Aorta (tissue), 5 donors: ENCODE data around the gene NEUROD1. TPM values are rescaled to one million over a fixed set of nuclear protein-coding genes. Genes with fewer than 3 reads are reported as not detected.

ENCODE experiments used
- ATAC-seq: fragments of 200-7000 bp; cut with Tn5 transposase; one replicate; pipeline ENCODE4 v1.9.1; 2022; ENCODE audit warnings: moderate library complexity; ENCODE audit not compliant: low FRiP score
- DNase-seq, 2 donors: peaks; one replicate each; pipeline ENCODE4 v3.0.0-alpha.2; 2020
- H3K27ac ChIP-seq, 2 donors: one replicate each; pipeline ENCODE4 v1.5.1; 2013; ENCODE audit warnings: low read length in 2 of 2, mild to moderate bottlenecking in 2 of 2, moderate library complexity in 2 of 2, control low read depth in 1 of 2, inconsistent platforms in 1 of 2, low read depth in 1 of 2
- H3K27me3 ChIP-seq, 2 donors: one replicate each; pipeline ENCODE4 v1.6.1; 2013; ENCODE audit warnings: control low read depth in 1 of 2, low read length in 1 of 2, mild to moderate bottlenecking in 1 of 2, moderate library complexity in 1 of 2; ENCODE audit not compliant: insufficient read depth in 2 of 2, control insufficient read depth in 1 of 2
- H3K36me3 ChIP-seq, 2 donors: one replicate each; pipeline ENCODE4 v1.6.1; 2013; ENCODE audit warnings: control low read depth in 1 of 2, low read length in 1 of 2, mild to moderate bottlenecking in 1 of 2; ENCODE audit not compliant: insufficient read depth in 2 of 2, control insufficient read depth in 1 of 2
- H3K4me1 ChIP-seq, 2 donors: one replicate each; pipeline ENCODE4 v1.6.1; 2013; ENCODE audit warnings: low read length in 2 of 2, control low read depth in 1 of 2, mild to moderate bottlenecking in 1 of 2, moderate library complexity in 1 of 2; ENCODE audit not compliant: insufficient read depth in 2 of 2, control insufficient read depth in 1 of 2
- H3K4me3 ChIP-seq, 2 donors: one replicate each; pipeline ENCODE4 v1.5.1; 2013; ENCODE audit warnings: low read length in 2 of 2, control low read depth in 1 of 2, mild to moderate bottlenecking in 1 of 2
- H3K9me3 ChIP-seq: one replicate; pipeline ENCODE4 v1.6.1; 2013; ENCODE audit warnings: mild to moderate bottlenecking, low read length; ENCODE audit not compliant: control insufficient read depth
- WGBS, 2 donors: extraction: QIAGEN DNeasy Blood & Tissue Kit; methylation state at CpG; one replicate each; pipeline ENCODE4 v1.1.7; 2013; 5-methylcytosine and 5-hydroxymethylcytosine counted together
- intact Hi-C, 2 donors: fragments of 100-400 bp; cut with DNase I; formaldehyde crosslinking; loops; one replicate each; pipeline versions ENCODE4 v1.14.2 to v1.15.0; 2022
- polyA plus RNA-seq, 2 donors: library from polyadenylated mRNA; stranded (reverse); fragments of 200-250 nt; gene quantifications; one replicate each; pipeline ENCODE4 v1.2.3, GENCODE V29; 2013
- total RNA-seq, 2 donors: library from RNA; stranded (reverse); fragmentation: NEBNext Ultra II Directional; extraction: Animal tissue kit (Norgen Biotek cat#: 25700); gene quantifications; one replicate each; pipeline ENCODE4 v1.2.1, GENCODE V29; 2021
- donor health status: healthy with polysubstance abuse.
- donor health status: Bipolar disorder and iron deficiency.
- donor health status: DM: no; HTN: no; CAD: no.
- donor health status: DM: no; HTN: no; CAD: no.
- donor health status: DM: yes; HTN: yes; CAD: no.

The NEUROD1 gene
- total and polyA plus RNA-seq, 4 donors, result 1.5 TPM; not detected in 3

DNA sequence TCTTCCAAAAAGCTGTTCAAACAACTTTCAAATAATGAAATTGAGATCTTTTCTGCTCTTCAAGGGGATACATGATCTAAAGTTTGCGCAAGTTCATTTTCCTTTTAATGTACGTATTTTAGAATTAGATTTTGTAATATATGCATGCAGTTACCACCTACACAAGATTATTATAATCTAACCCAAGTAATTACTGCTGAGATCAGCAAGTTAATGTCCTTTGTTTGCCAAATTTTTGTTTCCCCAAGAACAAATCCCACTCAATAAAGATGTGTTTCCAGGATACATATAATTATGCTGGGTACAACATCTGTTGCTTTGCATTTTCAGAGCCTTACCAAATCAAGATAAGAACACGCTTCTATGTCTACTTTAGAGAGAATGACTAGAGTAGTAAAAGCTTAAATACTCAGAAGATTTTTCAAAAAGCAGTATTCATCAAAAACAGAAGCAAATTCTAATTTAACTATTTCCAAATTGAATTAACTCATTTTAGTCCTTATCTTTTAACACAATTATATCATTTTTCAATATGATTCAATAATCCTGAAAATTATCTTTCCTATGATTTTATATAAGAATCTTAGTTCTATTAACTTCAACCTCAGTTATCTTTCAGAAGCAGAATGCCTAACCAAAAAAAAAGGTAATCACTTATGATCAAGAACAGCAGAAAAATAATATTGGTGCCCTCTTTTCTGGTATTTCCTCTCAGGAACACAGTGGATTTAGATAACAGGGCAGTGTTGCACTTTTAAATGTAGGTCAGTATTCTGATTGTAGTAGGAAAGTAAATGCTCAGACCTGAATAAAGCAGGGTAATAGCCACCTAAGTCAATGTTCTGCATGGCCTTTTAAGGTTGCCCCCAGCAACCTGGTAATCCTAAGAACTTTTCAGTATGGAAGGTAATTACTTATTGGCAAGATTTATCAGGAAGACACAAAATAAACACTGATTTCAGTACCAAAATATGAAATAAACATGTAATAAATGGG is 51.4 kb downstream of the NEUROD1 start:
- Histone ChIP-seq H3K4me1 (no peaks in the 10 kb centered on the region), H3K9me3 (peaks cover 2% of the 10 kb centered on the region), H3K4me3 (no peak overlapping the region), H3K36me3 (no peaks in the 10 kb centered on the region), H3K27ac (no peak overlapping the region), H3K27me3 (no peaks in the 10 kb centered on the region)
- intact Hi-C loops, result no loop called here
- ATAC-seq (no peak), DNase-seq (no peak)
- 79 to 87% methylated on average over 3 of the region's 3 CpGs for WGBS, 2 donors

DNA sequence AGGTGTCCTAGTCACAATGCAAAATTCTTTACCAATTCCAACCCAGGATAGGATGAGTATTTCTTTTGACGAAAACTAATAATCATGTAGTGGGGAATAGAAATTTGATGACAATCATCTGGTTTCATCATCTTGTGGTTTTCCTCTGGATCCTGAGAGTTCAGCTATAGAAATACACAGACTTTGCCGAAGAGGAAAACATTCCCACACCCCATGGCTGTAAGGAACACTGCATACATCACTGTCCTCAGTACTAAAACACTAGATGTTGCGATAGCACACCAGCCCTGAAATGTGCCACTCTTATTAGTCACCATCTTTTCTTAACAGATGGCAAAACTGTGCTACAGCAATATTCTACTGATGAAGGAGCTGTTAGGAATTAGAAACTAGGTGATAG is 52.8 kb downstream of the NEUROD1 start:
- no peaks in the 10 kb centered on the region for H3K4me1 ChIP-seq
- H3K36me3 ChIP-seq, result no peaks in the 10 kb centered on the region
- DNase-seq, result no peak
- WGBS, 2 donors, result 55 to 64% methylated on average over 3 of the region's 3 CpGs
- H3K4me3 ChIP-seq, result no peak overlapping the region
- ATAC-seq, result no peak
- H3K27me3 ChIP-seq, result no peaks in the 10 kb centered on the region
- peaks cover 2% of the 10 kb centered on the region for H3K9me3 ChIP-seq
- H3K27ac ChIP-seq, result no peak overlapping the region
- intact Hi-C loops, result no loop called here

DNA sequence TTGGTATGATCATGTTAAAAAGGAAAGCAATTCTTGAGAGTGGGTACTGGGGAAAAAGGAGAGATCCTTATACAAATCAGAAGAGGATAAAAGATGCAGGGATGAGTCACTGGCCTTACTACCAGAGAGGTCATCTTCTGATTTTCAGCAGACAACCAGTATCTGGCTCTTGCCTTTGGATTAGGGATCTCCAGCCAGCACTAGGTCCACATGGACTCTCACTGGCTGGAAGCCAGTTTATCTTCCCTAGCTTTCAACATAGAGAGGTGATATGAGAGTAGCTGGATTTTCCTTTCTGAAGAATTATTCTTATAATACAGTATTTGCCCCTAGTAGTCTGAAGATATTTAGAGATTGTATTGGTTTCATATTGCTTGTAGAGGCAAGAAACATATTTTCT is 53.6 kb downstream of the NEUROD1 start:
- Histone ChIP-seq H3K36me3 (no peaks in the 10 kb centered on the region), H3K27me3 (no peaks in the 10 kb centered on the region), H3K4me1 (no peaks in the 10 kb centered on the region), H3K4me3 (no peak overlapping the region), H3K27ac (no peak overlapping the region), H3K9me3 (peaks cover 2% of the 10 kb centered on the region)
- DNase-seq (no peak), ATAC-seq (no peak)
- intact Hi-C loops, result no loop called here

Other genes with a start within 250 kb of the NEUROD1 start
- 10 to 100 TPM; 13.1 to 23.9 TPM for gene ITGA4, start 223.1 kb downstream of the NEUROD1 start, total RNA-seq
- 1 to 10 TPM in 1 of 2 donors, under 1 TPM in 1; 0.49 to 4.5 TPM for gene ITGA4, start 223.1 kb downstream of the NEUROD1 start, polyA plus RNA-seq
- not detected for gene CERKL, start 23.4 kb downstream of the NEUROD1 start, total RNA-seq
- gene CERKL, start 23.4 kb downstream of the NEUROD1 start, polyA plus RNA-seq, result under 1 TPM; 0.13 to 0.38 TPM
- 100 to 1,000 TPM; 119 to 145 TPM for gene ITPRID2, start 211.2 kb upstream of the NEUROD1 start, total RNA-seq
- 10 to 100 TPM; 40.1 to 86.1 TPM for gene ITPRID2, start 211.2 kb upstream of the NEUROD1 start, polyA plus RNA-seq